Activated T-helper 2 cell treated with anti-CD3 and anti-CD28 coated beads, Interferon-gamma antibody, Interleukin-2, Interleukin-4, amounts not matched to agents 10 μg/mL and 5 μg/mL and 100 μg/mL, durations not matched to agents 14 hours and 24 hours and 36 hours (primary cell): ENCODE data around the gene GYS1. TPM values are rescaled to one million over a fixed set of nuclear protein-coding genes. Genes with fewer than 3 reads are reported as not detected.

Experiments
- total RNA-seq: library from RNA; stranded (reverse); gene quantifications from 2 replicates; pipeline ENCODE4 v1.2.3, GENCODE V29; 2022

GYS1 gene
- total RNA-seq, 1 donor from 2014 or later: 70.3 TPM

Other genes with a start within 250 kb of the GYS1 start
- gene IZUMO1, start 246.4 kb downstream of the GYS1 start, total RNA-seq: 0.21 TPM in 1 of 2 replicates, not detected in the other
- 0.27 and 0.64 TPM in 2 replicates for gene FUT1, start 240.7 kb downstream of the GYS1 start, total RNA-seq
- not detected in 2 replicates for gene FGF21, start 237.8 kb downstream of the GYS1 start, total RNA-seq
- gene BCAT2, start 182.3 kb downstream of the GYS1 start, total RNA-seq: 87.9 and 88.9 TPM in 2 replicates
- gene HSD17B14, start 156.8 kb downstream of the GYS1 start, total RNA-seq: 0.57 and 0.89 TPM in 2 replicates
- 1.6 and 2.2 TPM in 2 replicates for gene PLEKHA4, start 124.7 kb downstream of the GYS1 start, total RNA-seq
- 30.8 and 31.8 TPM in 2 replicates for gene PPP1R15A, start 120.9 kb downstream of the GYS1 start, total RNA-seq
- gene TULP2, start 94.6 kb downstream of the GYS1 start, total RNA-seq: not detected in 2 replicates
- gene NUCB1, start 93.0 kb downstream of the GYS1 start, total RNA-seq: 142 and 147 TPM in 2 replicates
- gene DHDH, start 59.6 kb downstream of the GYS1 start, total RNA-seq: 0.67 TPM in 1 of 2 replicates, not detected in the other
- 232 and 242 TPM in 2 replicates for gene BAX, start 38.4 kb downstream of the GYS1 start, total RNA-seq
- 646 and 658 TPM in 2 replicates for gene FTL, start 28.0 kb downstream of the GYS1 start, total RNA-seq
- 160 and 170 TPM in 2 replicates for gene RUVBL2, start 578 bp upstream of the GYS1 start, total RNA-seq
- gene LHB, start 23.8 kb upstream of the GYS1 start, total RNA-seq: 0.41 TPM in 1 of 2 replicates, not detected in the other
- not detected in 2 replicates for gene CGB3, start 31.0 kb upstream of the GYS1 start, total RNA-seq
- gene CGB2, start 38.6 kb upstream of the GYS1 start, total RNA-seq: 0.28 TPM in 1 of 2 replicates, not detected in the other
- not detected in 2 replicates for gene CGB1, start 43.6 kb upstream of the GYS1 start, total RNA-seq
- gene CGB5, start 50.5 kb upstream of the GYS1 start, total RNA-seq: not detected in 2 replicates
- gene CGB8, start 55.8 kb upstream of the GYS1 start, total RNA-seq: not detected in 2 replicates
- gene CGB7, start 64.4 kb upstream of the GYS1 start, total RNA-seq: not detected in 2 replicates
- gene NTF4, start 71.5 kb upstream of the GYS1 start, total RNA-seq: not detected in 2 replicates
- not detected in 2 replicates for gene KCNA7, start 79.4 kb upstream of the GYS1 start, total RNA-seq
- 259 and 279 TPM in 2 replicates for gene SNRNP70, start 92.1 kb upstream of the GYS1 start, total RNA-seq
- gene LIN7B, start 121.1 kb upstream of the GYS1 start, total RNA-seq: 5.9 and 7.7 TPM in 2 replicates
- gene C19orf73, start 125.8 kb upstream of the GYS1 start, total RNA-seq: 1.7 and 2.3 TPM in 2 replicates
- 3.6 and 5.0 TPM in 2 replicates for gene PPFIA3, start 126.2 kb upstream of the GYS1 start, total RNA-seq
- gene HRC, start 162.1 kb upstream of the GYS1 start, total RNA-seq: not detected in 2 replicates
- gene TRPM4, start 164.5 kb upstream of the GYS1 start, total RNA-seq: 1.3 and 1.9 TPM in 2 replicates